ENCODE data around the gene TDRD12. TPM values are rescaled to one million over a fixed set of nuclear protein-coding genes. Genes with fewer than 3 reads are reported as not detected.

Gene TDRD12
- polyA plus RNA-seq, 1 experiment = 0.07 TPM

GRCh38 chr19:32862173-32862572 is 142.6 kb downstream of the TDRD12 start:
- Histone ChIP-seq H3K27me3 (ENCODE audit: control insufficient read depth, insufficient read depth, low read length) (no peaks in the 10 kb centered on the region), H3K4me3 (ENCODE audit: low read depth, low read length) (no peak overlapping the region), H3K9me3 (ENCODE audit: control insufficient read depth, insufficient read depth, low read length) (no peaks in the 10 kb centered on the region; the same call in 1 of the 2 replicates), H3K27ac (ENCODE audit: low read depth, low read length) (no peak overlapping the region)
- CTCF ChIA-PET = no interaction called here
- no peak for TF ChIP-seq CTCF (IDR thresholded peaks at IDR 0.05; ENCODE audit: low read depth, low read length)
- no peak for DNase-seq (ENCODE audit: low read depth, low spot score)
- POLR2A ChIA-PET = no interaction called here

GRCh38 chr19:32862741-32863140 is 143.2 kb downstream of the TDRD12 start:
- DNase-seq (ENCODE audit: low read depth, low spot score) = no peak
- H3K27me3 ChIP-seq (ENCODE audit: control insufficient read depth, insufficient read depth, low read length) = no peaks in the 10 kb centered on the region
- no peak for TF ChIP-seq CTCF (IDR thresholded peaks at IDR 0.05; ENCODE audit: low read depth, low read length)
- no peaks in the 10 kb centered on the region; the same call in 1 of the 2 replicates for H3K9me3 ChIP-seq (ENCODE audit: control insufficient read depth, insufficient read depth, low read length)
- no peak overlapping the region for H3K4me3 ChIP-seq (ENCODE audit: low read depth, low read length)
- CTCF ChIA-PET = interaction anchor here (0.7 kb wide), 1 partner anchor 263 kb away, joined by 5 read pairs; no protein-coding TSS in a partner anchor
- POLR2A ChIA-PET = no interaction called here
- no peak overlapping the region for H3K27ac ChIP-seq (ENCODE audit: low read depth, low read length)

DNA sequence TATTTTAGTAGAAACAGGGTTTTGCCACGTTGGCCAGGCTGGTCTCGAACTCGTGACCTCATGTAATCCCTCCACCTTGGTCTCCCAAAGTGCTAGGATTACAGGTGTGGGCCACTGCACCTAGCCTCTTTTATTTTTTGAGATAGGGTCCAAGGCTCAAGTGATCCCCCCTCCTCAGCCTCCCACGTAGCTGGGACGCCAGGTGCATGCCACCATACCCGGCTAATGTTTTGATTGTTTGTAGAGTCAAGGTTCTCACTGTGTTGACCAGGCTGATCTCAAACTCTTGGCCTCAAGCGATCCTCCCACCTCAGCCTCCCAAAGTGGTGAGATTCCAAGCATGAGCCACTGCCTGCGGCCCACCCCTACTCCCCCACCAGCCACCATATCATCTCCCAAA is 143.7 kb downstream of the TDRD12 start:
- H3K27me3 ChIP-seq (ENCODE audit: control insufficient read depth, insufficient read depth, low read length) = no peaks in the 10 kb centered on the region
- ChIA-PET CTCF (interaction anchor here (0.7 kb wide), 1 partner anchor 263 kb away, joined by 5 read pairs; no protein-coding TSS in a partner anchor), POLR2A (no interaction called here)
- H3K4me3 ChIP-seq (ENCODE audit: low read depth, low read length) = no peak overlapping the region
- H3K27ac ChIP-seq (ENCODE audit: low read depth, low read length) = no peak overlapping the region
- no peak for DNase-seq (ENCODE audit: low read depth, low spot score)
- no peaks in the 10 kb centered on the region; the same call in 1 of the 2 replicates for H3K9me3 ChIP-seq (ENCODE audit: control insufficient read depth, insufficient read depth, low read length)
- TF ChIP-seq CTCF (IDR thresholded peaks at IDR 0.05; ENCODE audit: low read depth, low read length) = no peak

DNA sequence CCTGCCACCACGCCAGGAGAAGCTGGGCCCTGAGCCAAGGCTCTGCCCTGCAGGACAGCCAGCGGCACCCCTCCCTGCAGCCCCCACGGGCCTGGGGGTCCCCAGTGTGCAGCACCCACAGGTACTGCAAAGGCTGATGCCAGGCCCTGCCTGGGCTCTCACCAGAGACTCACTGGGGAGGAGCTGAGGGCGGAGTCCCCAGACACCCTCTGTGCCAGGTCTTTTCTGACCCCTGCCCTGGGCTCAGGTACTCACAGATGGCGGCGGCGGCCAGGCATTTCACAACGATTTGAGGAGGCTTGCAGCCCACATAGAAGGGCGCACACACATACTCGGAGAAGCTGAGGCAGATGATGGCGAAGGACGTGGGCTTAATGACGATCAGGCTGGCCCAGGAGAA is 144.3 kb downstream of the TDRD12 start:
- Histone ChIP-seq H3K27ac (ENCODE audit: low read depth, low read length) (no peak overlapping the region), H3K27me3 (ENCODE audit: control insufficient read depth, insufficient read depth, low read length) (no peaks in the 10 kb centered on the region), H3K4me3 (ENCODE audit: low read depth, low read length) (no peak overlapping the region), H3K9me3 (ENCODE audit: control insufficient read depth, insufficient read depth, low read length) (no peaks in the 10 kb centered on the region; the same call in 1 of the 2 replicates)
- no peak for DNase-seq (ENCODE audit: low read depth, low spot score)
- no peak for TF ChIP-seq CTCF (IDR thresholded peaks at IDR 0.05; ENCODE audit: low read depth, low read length)
- ChIA-PET CTCF (no interaction called here), POLR2A (no interaction called here)

DNA sequence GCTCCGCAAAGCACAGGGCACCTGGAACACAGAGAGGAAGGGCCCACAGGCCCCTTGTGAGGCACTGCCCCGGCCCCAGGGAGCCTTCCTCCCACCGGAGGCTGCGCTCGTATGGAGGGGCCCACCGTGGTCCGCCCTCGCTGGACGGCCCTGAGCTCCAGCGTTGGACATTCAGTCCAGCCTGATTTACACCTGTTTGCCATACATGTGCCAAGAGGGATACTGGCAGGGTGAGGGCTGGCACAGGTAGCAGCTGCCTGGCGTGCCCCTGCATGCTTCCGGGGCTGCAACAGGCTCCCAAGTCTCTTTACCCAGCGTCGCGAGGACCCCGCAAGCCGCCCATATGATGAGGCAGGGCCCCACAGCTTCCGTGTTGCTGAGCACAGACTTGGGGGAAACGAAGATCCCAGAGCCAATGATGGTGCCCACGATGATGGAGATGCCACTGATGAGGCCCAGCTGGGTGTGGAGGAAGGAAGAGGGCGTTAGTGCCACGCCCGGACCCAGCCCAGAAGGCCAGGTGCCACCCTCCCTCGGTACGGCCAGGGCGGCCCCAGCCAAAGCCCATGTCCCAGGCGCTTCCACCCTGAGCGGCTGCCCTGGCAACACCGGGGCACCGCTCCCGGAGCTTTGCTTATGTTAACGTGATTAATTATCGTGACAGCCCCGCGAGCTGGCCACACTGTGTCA is 144.9 kb downstream of the TDRD12 start:
- POLR2A ChIA-PET = no interaction called here
- TF ChIP-seq CTCF (IDR thresholded peaks at IDR 0.05; ENCODE audit: low read depth, low read length) = no peak
- CTCF ChIA-PET = no interaction called here
- Histone ChIP-seq H3K4me3 (ENCODE audit: low read depth, low read length) (no peak overlapping the region), H3K27me3 (ENCODE audit: control insufficient read depth, insufficient read depth, low read length) (no peaks in the 10 kb centered on the region), H3K9me3 (ENCODE audit: control insufficient read depth, insufficient read depth, low read length) (no peaks in the 10 kb centered on the region; the same call in 1 of the 2 replicates), H3K27ac (ENCODE audit: low read depth, low read length) (no peak overlapping the region)
- no peak for DNase-seq (ENCODE audit: low read depth, low spot score)
